Measurements from ENCODE around the gene RPP30. TPM values are rescaled to one million over a fixed set of nuclear protein-coding genes. Genes with fewer than 3 reads are reported as not detected.

The RPP30 gene
- total RNA-seq = 39.6 and 41.9 TPM in 2 replicates

DNA sequence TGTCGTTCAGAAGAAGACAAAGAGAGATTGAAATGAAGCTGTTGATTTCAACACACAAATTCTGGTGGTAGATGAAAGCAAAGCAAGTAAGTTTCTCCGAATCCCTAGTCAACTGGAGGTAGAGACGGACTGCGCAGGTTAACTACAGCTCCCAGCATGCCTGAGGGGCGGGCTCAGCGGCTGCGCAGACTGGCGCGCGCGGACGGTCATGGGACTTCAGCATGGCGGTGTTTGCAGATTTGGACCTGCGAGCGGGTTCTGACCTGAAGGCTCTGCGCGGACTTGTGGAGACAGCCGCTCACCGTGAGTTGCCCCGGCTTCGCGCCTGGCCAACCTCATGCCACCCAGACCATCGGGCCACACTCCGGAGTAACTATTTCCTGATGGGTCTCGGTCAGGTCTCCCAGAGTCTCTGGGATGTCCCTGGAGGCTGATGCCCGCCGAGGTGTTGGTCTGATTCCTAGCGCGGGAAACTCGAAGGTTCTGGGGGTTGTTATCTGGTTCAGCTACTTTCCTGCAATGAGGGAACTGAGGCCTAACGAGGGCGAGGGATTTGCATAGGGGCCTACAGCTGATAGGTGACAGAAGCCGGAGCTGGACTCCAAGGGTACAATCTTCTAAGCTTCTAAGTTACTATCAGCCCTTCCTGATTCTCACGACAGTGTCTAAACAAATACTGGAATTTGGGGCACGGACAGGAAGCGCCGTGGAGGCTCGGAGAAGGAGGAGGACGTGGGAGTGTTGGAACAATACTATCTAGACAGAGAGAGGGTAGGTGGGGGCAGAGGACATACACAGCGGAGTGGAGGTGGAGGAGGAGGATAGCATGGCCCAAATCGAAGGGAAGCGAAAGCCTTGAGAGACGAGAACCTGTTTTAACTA, at the start of gene RPP30:
Gene RPP30, plus strand, starts transcription at position 209 of the 882 bp plus-strand sequence. Its CDS starts 13 bp downstream, at position 222.

DNA sequence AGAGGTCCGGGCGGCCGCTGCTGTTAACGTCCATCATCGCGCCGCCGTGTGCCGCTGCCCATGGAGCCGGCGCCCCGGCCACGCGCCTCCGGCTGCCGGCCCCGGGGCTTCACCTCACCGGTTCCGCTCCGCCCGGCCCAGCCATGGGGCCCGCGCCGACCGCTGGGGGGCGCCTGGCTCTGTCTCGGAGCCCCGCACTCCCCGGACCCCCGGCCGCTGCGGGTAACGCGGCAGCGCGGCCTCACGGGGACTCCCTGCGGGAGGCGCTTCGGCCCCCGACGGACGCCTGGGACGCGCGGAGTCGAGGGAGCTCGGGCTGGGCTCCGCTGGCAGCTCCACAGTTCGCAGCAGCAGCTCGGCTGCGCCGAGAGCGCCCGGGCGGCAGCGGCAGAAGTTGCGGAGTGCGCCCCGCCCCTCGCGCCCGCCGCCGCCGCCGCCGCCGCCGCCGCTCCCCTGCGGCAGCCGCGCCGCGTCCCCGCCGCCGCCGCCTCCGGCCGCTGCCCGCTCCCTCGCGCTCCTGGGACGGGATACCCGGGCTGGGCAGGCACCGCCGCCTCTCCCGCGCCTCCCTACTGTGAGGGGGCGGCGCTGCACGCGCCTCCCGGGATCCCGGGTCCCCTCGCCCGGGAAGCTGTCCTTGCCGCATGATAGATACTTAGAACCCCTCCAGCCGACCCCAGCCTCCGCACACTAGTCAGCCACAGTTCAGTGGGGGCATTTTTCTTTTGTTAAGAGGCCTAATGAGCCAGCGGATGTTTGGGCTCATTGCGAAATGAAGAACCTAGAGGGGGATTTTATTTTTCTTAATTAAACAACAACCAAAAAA, 13.9 kb upstream of the RPP30 start, which contains the start of gene HTR7:
Gene HTR7, minus strand, starts transcription at position 405 of the 826 bp plus-strand sequence. Its CDS starts 368 bp downstream, at position 37.

GRCh38 chr10:90920986-90921666, 49.4 kb downstream of the RPP30 start, which contains the start of gene ANKRD1:
Gene ANKRD1, minus strand, starts transcription at chr10:90921087. Its CDS starts 60 bp downstream, at chr10:90921027.

Other genes with a start within 250 kb of the RPP30 start
- 0.35 and 5.5 TPM in 2 replicates for gene HTR7, start 13.9 kb upstream of the RPP30 start, total RNA-seq
- gene ANKRD1, start 49.1 kb downstream of the RPP30 start, total RNA-seq = 28.0 and 189 TPM in 2 replicates

Measured in pericardium fibroblast (primary cell).